Muscle of back (tissue), 11 donors: ENCODE data around the gene HES3. TPM values are rescaled to one million over a fixed set of nuclear protein-coding genes. Genes with fewer than 3 reads are reported as not detected.
A peak's percentile ranks its signal among the peaks of the same experiment; 100 is the strongest.

Source experiments
- DNase-seq, 3 donors: peaks; one replicate each; pipeline versions ENCODE4 v3.0.0 to v3.0.0-alpha.2; 2013
- polyA plus RNA-seq, 10 donors: library from polyadenylated mRNA; unstranded; fragments of 120-200 nt; gene quantifications; one replicate each; pipeline ENCODE4 v1.2.1, GENCODE V29; 2013; ENCODE audit not compliant: insufficient read length in 10 of 10

The HES3 gene
- polyA plus RNA-seq, 10 donors: not detected

DNA sequence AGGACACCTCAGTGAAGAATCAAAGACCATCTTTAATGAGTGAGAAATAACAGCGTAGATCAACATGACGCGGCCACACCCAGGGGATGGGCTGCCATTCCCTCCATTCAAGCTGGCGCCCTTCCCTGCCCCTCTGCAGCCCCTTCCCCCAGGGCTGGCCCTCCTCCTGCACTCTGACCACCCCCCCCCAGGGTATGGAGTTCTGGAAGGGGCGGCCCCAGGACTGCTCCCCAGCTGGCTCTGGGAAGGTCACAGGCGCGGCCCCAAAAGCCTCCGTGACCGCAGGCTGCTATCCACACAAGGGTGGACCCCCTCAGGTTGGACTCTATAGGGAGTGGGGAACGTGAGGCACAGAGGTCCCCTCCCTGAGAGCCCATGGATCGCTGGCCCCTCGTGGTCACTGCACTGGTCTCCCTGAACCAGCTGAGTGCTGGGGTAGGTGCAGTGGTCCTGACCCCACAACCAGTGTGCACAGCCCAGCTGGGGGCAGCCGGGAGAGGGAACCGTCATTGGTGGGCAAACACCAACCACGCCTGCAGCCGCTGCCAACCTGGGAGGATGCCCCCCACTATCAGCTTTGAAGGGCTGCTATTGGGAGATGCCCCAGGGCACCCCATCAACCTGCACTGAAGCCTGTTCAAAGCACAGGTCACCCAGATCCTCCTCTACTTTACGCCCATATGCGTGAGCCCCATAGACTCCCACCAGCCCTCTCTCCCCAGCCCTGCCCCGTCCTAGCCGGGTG, 33.0 kb downstream of the HES3 start:
- no peak for DNase-seq

- no peak for DNase-seq
Observed at GRCh38 chr1:6278263-6278662, 34.3 kb downstream of the HES3 start.

GRCh38 chr1:6279066-6279465, 35.1 kb downstream of the HES3 start:
- no peak for DNase-seq

DNA sequence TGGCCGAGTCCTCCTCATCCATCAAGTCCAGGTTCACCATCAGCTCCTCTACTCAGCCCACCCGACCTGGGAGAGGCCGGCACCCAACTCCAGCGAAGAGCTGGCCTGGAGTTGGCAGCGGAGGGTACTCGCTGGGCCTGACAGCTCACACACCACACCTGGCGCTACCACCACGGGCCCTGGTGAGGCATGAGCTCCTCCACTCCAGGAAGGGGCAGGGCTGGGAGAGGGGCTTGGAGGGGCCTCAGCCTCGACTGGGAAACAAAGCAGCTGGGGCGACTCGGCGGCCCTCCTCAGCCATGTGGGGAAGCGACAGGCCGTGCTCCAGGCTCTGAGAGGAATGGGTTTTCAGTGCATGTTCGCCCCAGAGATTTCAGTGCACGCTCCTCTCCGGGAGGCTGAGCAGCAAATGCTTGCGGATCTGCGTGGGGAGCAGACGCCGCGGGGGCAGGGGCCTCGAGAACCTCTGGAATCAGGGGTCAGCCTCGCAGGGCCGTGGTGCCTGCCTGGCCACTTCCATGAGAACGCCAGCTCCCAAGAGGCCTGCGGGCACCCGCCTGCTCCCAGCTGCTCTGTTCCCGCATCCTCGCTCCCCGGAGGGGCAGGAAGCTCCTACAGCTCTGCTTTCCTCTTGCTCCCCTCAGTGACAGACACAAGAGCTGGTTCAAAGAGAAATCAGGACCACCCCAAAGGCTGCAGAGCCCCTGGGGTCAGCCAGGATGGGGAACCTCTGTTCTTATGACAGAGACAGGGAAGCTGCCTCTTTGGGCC, 35.8 kb downstream of the HES3 start:
- DNase-seq: no peak

- no peak for DNase-seq
Observed at GRCh38 chr1:6280761-6281451, 36.9 kb downstream of the HES3 start.

DNA sequence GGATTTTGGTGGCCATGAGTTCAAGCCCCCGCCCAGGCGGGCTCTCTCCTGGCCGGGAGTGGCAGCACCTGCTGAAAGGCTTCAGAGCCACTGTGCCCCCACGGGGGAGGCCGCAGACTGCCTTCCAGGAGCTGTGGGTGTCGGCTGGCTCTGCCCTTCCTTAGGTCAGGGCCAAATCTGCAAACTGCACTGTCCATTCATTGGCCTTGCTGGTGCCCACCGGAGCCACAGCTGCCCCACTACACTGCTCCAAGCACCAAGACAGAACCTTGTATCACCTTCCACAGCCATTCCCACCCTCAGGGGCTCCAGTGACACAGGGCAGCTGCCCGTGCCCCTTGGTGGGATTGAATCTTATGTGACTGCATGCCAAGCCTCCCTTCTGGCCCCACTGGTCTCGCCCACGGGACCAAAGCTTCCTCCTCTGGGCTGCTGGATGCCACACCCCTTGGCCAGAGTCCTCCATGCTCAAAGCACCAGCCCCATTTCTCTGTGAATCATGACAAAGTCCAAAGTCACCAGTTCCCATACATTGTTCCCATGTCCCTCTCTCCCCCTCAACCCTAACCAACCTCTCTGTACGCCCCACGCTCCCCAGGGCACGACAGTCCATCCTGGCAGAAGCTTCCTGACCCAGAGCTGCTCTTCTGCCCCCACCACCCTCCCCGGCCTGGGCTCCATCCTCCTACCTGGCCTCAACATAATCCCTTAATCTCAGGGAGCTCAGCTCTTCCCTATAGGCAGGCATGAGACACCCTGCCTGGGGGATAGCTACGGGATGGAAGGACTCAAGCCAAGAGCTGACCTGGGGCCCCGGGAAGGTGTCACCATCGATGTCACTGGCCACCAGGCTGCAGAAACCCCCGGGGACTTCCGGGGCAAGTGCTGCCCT, 37.8 kb downstream of the HES3 start:
- no peak for DNase-seq

DNA sequence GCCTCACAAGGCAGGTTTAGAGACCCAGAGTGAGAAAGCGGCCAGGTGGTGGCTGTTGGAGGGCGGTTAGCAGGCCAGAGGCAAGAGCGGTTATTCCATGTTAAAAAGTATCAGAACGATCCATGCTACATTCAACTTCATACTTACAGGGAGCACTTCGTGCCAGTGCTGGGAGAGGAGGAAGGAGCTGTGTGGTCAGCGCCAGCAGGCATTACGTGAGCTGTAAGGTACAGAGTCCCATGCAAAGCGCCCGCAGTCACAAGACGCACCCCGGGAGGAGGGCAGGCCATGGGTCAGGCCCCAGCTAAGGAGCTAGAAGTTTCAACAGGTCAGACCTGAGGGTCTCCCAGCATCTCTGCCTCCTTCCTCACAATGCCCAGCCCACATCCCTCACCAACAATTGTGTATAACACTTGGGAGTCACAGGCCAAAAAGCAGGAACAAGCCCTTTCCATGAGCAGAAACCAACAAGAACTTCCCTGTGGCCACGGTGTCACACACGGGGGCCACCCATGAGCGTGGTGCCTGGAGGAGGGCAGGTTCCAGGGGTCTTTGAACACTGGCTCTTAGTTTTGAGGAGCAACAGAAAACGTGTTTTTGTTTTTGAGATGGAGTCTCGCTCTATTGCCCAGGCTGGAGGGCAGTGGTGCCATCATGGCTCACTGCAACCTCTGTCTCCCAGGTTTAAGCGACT, 38.7 kb downstream of the HES3 start:
- DNase-seq: no peak

DNA sequence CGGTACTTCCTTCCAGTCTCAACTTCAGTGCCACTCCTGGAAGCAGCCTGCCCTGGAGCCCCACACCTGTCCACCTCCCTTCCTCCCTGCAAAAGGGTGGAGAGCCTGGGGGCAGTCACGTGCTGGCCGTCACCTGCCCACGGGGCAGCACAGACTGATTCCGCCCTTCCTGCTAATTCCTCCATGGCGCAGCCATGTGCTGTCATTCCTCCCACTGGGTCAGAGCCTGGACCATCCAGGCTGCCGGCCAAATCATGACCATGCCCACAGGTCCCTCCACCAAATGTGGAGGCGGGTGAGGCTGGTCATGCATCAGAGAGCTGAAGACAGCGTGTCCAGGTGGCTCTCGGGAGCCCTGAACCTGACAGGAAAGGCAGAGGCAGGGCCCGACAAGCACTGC, 41.4 kb downstream of the HES3 start:
- no peak for DNase-seq

GRCh38 chr1:6286266-6286665, 42.3 kb downstream of the HES3 start:
- DNase-seq: no peak

- DNase-seq: no peak
Observed at GRCh38 chr1:6287029-6287428, 43.0 kb downstream of the HES3 start.

- peak in 1 of 3 donors; percentile 64 for DNase-seq
Observed at GRCh38 chr1:6287431-6287886, 43.5 kb downstream of the HES3 start.

DNA sequence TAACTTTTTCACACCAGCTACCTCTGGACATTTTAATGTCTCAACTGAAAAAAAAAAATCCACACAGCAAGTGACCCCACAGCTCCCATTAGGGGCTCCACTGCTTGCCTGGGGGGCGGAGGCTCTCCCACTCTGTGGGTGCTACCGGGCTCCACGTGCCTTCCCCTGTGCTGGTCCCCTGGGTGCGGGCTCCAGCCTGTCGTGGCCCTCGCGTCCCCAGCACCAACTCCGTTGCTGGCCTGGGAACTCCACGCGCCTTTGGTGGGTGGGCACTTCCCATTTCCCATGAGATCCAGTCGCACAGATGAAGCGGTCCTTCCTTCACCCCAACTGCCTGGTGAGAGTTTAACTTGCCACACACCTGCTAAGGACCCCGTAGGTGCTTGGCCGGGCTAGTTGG, 44.0 kb downstream of the HES3 start:
- DNase-seq: no peak

DNA sequence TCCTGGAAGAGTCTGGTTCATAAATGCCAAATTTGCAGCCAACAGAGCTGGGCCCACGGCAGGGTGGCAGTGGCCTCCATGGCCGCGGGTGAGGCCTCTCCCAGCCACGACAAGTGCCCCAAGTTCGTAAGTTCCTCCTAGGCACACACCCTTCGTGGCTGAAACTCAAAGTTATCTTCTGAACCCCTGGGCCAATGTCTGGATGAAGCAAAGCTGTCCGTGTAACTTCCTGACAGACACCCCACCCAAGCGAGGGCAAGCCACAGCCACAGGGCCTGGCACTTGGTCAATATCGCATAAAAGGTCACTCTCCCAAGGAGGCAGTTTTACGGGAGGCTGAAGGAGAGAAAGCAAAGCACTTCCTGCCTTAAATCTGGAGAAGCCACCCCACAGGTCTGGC, 44.7 kb downstream of the HES3 start:
- no peak for DNase-seq

DNA sequence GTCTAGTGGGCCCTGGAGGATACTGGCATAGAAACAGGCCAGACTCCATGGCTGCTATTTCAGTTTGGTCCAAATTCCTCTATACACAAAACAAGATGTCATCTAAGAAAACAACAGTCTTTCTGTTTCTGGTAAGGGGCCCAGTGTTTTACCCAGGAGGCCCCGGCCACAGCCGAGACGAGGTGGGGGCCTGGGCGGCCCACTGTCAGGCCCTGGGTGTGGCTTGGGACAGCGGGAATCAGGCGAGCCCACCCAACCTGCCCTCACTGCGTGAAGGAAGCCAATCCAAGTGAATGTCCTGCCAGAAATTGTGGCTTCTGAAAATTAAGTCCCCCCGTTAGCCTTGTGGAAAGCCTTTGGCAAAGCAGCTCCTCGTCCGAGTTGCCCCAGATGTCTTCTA, 48.1 kb downstream of the HES3 start:
- DNase-seq: peak in 1 of 3 donors; percentile 75

DNA sequence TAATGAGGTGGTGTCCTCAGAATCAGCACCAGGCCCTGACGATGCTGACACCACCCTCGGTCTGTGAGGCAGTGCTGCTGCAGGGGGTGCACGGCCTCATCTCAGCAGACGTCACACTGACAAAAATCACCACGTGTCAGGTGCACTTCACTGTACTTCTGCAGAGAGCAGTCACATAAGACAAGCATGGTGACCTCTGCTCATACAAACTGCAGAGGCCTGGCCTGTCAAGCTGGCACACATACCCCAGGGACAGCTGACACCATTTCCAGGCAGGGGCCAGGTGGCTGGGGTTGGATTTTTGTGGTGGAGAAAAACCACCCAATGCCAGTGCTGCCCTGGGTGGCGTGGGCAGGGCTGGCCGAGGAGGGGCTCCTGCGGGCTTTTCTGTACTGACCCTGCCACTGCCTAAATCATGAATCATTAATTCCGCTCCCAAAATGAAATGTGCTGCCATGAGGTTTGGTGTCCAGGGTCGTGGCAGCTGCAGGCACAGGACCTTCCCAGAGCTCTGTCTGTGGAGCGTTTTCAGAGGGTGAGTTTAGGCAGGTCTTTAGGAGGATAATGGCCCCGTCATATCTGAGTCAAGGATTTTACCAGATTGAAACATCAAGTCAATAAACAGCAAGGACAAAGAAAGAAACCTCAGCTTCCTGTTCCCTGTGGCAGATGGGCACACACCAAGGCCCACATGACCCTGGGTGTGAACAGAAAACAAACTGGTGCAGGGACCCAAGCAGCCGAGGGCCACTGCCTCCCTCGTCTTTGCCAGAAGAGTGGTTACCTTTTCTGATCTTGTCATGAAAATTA, 50.3 kb downstream of the HES3 start:
- peak in 1 of 3 donors; percentile 45 for DNase-seq

DNA sequence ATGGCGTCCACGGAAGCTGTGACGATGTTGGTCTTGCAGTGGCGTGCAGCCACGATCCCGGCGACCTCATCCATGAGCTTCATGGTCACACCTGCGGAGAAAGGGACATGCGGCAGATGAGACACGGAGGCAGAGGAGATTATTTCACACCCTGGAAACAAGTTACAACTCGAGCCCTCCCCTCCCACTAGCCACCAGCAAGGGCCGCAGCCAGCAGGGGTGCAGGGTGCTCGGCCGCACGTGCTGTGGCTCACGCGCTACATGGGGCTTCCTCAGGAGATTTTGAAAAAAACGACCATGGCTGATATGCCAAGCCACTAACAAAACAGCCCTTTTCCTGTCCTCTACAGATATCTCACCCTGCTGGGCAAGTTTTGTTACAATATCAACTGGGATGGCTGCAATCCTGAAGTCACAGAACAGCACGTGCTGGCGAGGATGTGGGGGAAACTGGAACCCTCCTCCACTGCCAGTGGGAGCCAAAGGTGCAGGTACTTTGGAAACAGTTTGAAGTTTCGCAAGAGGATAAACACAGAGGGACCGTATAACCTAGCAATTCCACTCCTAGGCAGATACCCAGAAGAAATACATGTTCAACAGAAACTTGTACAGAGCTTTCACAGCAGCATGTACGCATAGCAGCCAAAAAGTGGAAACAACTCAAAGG, 51.0 kb downstream of the HES3 start:
- no peak for DNase-seq
